Lower lobe of right lung (tissue), 2 donors: Measurements from ENCODE around the gene TRAT1. TPM values are rescaled to one million over a fixed set of nuclear protein-coding genes. Genes with fewer than 3 reads are reported as not detected.
"Not testable (repeated sequence)": the region's sequence is repeated elsewhere in the genome, so short reads cannot be mapped to it uniquely, and the experiment has no call there.

Source experiments
- ATAC-seq, 2 donors: fragments of 200-7000 bp; cut with Tn5 transposase; one replicate each; pipeline ENCODE4 v1.9.1; 2020 to 2022; ENCODE audit warnings: mild to moderate bottlenecking in 2 of 2, moderate library complexity in 2 of 2
- DNase-seq: peaks from one replicate; pipeline ENCODE4 v3.0.0-alpha.2; 2020
- H3K27ac ChIP-seq: fragments of 200-600 bp; one replicate; pipeline ENCODE4 v1.8.0; 2022
- H3K27me3 ChIP-seq: fragments of 200-600 bp; one replicate; pipeline ENCODE4 v1.8.0; 2022; ENCODE audit warnings: low read depth
- H3K36me3 ChIP-seq: fragments of 200-600 bp; one replicate; pipeline ENCODE4 v1.8.0; 2022; ENCODE audit warnings: mild to moderate bottlenecking
- H3K4me1 ChIP-seq: fragments of 200-600 bp; one replicate; pipeline ENCODE4 v1.8.0; 2022
- H3K4me3 ChIP-seq: fragments of 200-600 bp; one replicate; pipeline ENCODE4 v1.8.0; 2022; ENCODE audit warnings: mild to moderate bottlenecking
- H3K9me3 ChIP-seq: fragments of 200-600 bp; one replicate; pipeline ENCODE4 v1.8.0; 2022
- intact Hi-C: fragments of 100-400 bp; cut with DNase I; formaldehyde crosslinking; loops from one replicate; pipeline ENCODE4 v1.11.0; 2022
- total RNA-seq: library from RNA; stranded (reverse); fragmentation: NEBNext Ultra II Directional; extraction: Animal tissue kit (Norgen Biotek cat#: 25700); gene quantifications from one replicate; pipeline ENCODE4 v1.2.1, GENCODE V29; 2021
- TF ChIP-seq, protein P1 (sequence below): fragments of 200-600 bp; IDR thresholded peaks from one replicate; pipeline ENCODE4 v1.8.0; 2022; ENCODE audit warnings: antibody characterized with exemption, mild to moderate bottlenecking
- donor health status: DM: no; HTN: yes; CAD: no; lungs with severe emphysema.

Gene TRAT1
- total RNA-seq, 1 donor from 2014 or later = 1.3 TPM

DNA sequence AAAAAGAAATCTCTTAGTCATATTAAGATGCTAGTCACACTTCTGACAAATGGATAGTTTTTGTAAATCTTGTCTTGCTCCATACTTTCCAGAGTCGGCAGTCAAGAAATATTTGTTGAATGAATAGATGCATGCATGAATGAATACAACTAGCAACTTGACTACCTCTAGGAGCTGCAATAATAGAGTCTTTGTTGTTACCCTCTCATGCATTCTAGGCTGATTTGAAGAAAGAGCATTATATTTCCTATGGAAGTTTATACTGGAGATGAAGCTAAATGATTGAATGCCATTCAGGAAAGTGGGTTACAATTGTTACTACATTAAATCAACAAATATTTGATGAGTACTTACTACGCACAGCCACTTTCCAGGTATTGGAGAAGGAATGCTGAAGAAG is 18.1 kb upstream of the TRAT1 start:
- intact Hi-C loops = no loop called here
- no peak for ATAC-seq
- H3K36me3 ChIP-seq = no peaks in the 10 kb centered on the region

DNA sequence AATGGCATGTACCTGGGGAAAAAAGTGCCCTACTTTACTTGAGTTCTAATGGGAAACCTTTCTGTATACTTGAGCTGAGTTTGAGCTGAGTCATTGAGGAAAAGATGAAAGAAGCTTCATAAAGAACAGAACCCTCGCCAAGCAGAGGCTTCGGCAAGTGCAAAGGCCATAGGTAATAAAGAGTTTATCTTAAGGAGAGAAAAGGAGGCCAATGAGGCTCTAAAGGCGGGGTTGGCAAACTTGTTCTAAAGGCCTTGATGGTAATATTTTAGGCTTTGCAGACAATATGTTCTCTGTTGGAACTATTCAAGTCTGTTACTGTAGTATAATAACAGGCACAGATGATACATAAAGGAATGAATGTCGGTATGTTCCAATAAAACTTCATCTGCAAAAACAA is 17.6 kb upstream of the TRAT1 start:
- Histone ChIP-seq H3K27me3 (no peaks in the 10 kb centered on the region), H3K4me1 (no peaks in the 10 kb centered on the region), H3K27ac (no peak overlapping the region), H3K9me3 (no peaks in the 10 kb centered on the region), H3K36me3 (no peaks in the 10 kb centered on the region), H3K4me3 (no peak overlapping the region)
- TF ChIP-seq, protein P1, sequence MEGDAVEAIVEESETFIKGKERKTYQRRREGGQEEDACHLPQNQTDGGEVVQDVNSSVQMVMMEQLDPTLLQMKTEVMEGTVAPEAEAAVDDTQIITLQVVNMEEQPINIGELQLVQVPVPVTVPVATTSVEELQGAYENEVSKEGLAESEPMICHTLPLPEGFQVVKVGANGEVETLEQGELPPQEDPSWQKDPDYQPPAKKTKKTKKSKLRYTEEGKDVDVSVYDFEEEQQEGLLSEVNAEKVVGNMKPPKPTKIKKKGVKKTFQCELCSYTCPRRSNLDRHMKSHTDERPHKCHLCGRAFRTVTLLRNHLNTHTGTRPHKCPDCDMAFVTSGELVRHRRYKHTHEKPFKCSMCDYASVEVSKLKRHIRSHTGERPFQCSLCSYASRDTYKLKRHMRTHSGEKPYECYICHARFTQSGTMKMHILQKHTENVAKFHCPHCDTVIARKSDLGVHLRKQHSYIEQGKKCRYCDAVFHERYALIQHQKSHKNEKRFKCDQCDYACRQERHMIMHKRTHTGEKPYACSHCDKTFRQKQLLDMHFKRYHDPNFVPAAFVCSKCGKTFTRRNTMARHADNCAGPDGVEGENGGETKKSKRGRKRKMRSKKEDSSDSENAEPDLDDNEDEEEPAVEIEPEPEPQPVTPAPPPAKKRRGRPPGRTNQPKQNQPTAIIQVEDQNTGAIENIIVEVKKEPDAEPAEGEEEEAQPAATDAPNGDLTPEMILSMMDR = no peak
- DNase-seq (no peak), ATAC-seq (no peak)
- intact Hi-C loops = no loop called here

More for the DNA sequence above, 18.1 kb upstream of the TRAT1 start:
- Histone ChIP-seq H3K27me3 (no peaks in the 10 kb centered on the region), H3K4me3 (no peak overlapping the region), H3K4me1 (no peaks in the 10 kb centered on the region), H3K27ac (no peak overlapping the region), H3K9me3 (no peaks in the 10 kb centered on the region)
- DNase-seq = no peak
- TF ChIP-seq, protein P1 = no peak

DNA sequence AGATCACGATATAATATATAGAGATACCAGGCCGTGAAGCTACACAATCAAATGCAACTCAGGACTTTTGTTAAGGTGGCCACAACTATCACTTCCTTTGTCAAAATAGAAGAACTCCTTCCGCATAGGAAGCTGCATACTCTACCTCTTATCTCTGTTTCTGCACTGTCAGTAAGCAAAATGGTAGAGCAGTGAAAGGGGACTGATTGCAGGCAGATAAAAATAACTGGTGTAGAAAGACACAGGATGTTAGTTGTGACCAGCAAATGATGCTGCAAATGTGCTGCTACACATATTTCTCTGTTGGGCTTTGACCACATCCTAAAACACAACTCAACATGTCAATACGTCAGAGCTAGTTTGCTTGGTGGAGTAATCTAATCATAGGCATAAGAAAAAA is 16.3 kb upstream of the TRAT1 start:
- H3K4me3 ChIP-seq = no peak overlapping the region
- TF ChIP-seq, protein P1 = no peak
- no peak overlapping the region for H3K27ac ChIP-seq
- no peaks in the 10 kb centered on the region for H3K36me3 ChIP-seq
- H3K9me3 ChIP-seq = no peaks in the 10 kb centered on the region
- H3K27me3 ChIP-seq = no peaks in the 10 kb centered on the region
- no peaks in the 10 kb centered on the region for H3K4me1 ChIP-seq
- no peak for DNase-seq
- peak; percentile 47 to 63 for ATAC-seq
- intact Hi-C loops = no loop called here

DNA sequence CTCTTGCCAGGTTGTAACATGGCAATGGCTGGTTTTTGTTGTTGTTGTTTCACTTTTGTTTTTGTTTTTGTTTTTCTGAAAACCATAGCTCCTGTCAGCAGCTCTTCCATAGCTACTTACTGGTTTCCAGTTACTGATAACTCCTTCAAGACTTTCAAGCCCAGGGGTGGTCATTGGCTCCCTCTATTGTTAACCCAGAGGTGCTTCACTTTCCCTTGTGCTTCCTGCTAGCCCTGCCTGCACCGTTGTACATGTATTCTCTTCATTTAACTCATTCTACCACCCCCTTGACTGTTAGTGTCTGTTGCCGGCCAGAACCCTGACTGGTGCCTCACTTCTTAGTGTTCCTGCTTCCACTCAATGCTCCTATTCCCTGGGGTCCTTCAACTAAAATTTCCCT is 4.2 kb upstream of the TRAT1 start:
- Histone ChIP-seq H3K4me1 (no peaks in the 10 kb centered on the region), H3K4me3 (no peak overlapping the region), H3K27ac (no peak overlapping the region), H3K27me3 (no peaks in the 10 kb centered on the region), H3K9me3 (no peaks in the 10 kb centered on the region), H3K36me3 (no peaks in the 10 kb centered on the region)
- no peak for DNase-seq
- peak in 1 of 2 donors; percentile 46 for ATAC-seq
- TF ChIP-seq, protein P1 = no peak
- intact Hi-C loops = no loop called here

DNA sequence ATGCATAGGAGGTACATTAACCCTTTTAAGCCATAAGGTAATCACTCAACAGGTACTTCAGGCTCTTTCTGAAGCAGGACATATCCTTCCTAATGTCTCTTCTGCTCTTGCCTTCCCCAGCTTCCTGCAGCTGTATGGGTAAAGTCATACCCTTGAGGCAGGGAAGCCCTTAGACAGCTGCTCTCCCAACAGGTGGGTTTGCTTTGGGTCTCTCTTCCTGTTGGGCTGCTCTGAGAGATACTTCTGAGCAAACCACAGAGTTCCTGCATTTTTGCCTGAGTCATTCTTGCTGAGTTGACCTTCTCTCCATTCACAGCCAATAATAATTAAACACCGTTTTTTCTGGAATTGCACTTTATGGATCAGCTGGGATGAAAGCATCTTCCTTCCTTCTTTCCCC is 2.0 kb upstream of the TRAT1 start:
- Histone ChIP-seq H3K9me3 (no peaks in the 10 kb centered on the region), H3K4me1 (no peaks in the 10 kb centered on the region), H3K27me3 (no peaks in the 10 kb centered on the region), H3K36me3 (no peaks in the 10 kb centered on the region), H3K4me3 (no peak overlapping the region), H3K27ac (no peak overlapping the region)
- ATAC-seq (no peak), DNase-seq (no peak)
- TF ChIP-seq, protein P1 = no peak
- intact Hi-C loops = no loop called here

DNA sequence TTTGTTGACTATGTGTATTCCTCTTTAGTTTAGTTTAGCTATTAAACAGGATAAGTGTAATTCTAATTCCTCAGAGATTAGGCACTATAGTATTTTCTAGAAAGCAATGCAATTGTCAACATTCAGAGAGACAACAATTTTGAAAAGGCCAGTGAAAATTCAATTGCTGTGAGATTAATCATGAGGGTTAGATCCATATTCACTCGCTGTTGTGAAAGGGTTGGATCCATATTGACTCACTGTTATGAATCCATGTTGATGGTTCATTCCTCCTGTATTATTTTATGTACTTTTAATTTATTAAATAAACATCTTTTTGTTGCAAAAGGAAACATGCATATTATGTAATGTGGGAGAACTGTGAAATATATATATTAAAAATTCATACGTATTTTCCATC is 641 bp downstream of the TRAT1 start:
- TF ChIP-seq, protein P1 = no peak
- Histone ChIP-seq H3K4me3 (peak overlapping the region; percentile 10), H3K27me3 (no peaks in the 10 kb centered on the region), H3K27ac (no peak overlapping the region), H3K4me1 (no peaks in the 10 kb centered on the region), H3K9me3 (no peaks in the 10 kb centered on the region), H3K36me3 (no peaks in the 10 kb centered on the region)
- ATAC-seq = no peak
- intact Hi-C loops = no loop called here
- no peak for DNase-seq

DNA sequence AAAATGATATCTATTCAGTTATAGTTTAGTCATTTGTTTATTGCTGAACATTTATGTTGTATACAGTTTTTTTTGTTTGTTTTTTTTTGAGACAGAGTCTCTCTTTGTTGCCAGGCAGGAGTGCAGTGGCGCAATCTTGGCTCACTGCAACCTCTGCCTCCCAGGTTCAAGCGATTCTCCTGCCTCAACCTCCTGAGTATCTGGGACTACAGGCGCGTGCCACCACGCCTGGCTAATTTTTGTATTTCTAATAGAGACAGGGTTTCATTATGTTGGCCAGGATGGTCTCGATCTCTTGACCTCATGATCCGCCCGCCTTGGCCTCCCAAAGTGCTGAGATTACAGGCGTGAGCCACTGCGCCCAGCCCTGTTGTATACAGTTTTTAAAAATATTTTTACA is 1.2 kb downstream of the TRAT1 start:
- H3K27me3 ChIP-seq, DNase-seq, H3K4me1 ChIP-seq, intact Hi-C loops, H3K36me3 ChIP-seq, H3K27ac ChIP-seq, H3K9me3 ChIP-seq, ATAC-seq: not testable (repeated sequence)
- peak overlapping the region; percentile 10 for H3K4me3 ChIP-seq
